Measurements from ENCODE around the gene JADE1.

The JADE1 gene

GRCh38 chr4:128793859-128794672 is 15.4 kb upstream of the JADE1 start:
- H3K4me3 ChIP-seq (ENCODE audit: low read depth, low read length) = no peak overlapping the region
- no peak for TF ChIP-seq CTCF (IDR thresholded peaks at IDR 0.05; ENCODE audit: borderline replicate concordance, insufficient read depth, low read depth, low read length)

- TF ChIP-seq CTCF (IDR thresholded peaks at IDR 0.05; ENCODE audit: borderline replicate concordance, insufficient read depth, low read depth, low read length) = no peak
- H3K4me3 ChIP-seq (ENCODE audit: low read depth, low read length) = no peak overlapping the region
Observed at GRCh38 chr4:128796934-128797333, 12.6 kb upstream of the JADE1 start.

GRCh38 chr4:128800284-128800683 is 9.2 kb upstream of the JADE1 start:
- TF ChIP-seq CTCF (IDR thresholded peaks at IDR 0.05; ENCODE audit: borderline replicate concordance, insufficient read depth, low read depth, low read length) = no peak
- H3K4me3 ChIP-seq (ENCODE audit: low read depth, low read length) = no peak overlapping the region

GRCh38 chr4:128800701-128801284 is 8.7 kb upstream of the JADE1 start:
- no peak overlapping the region for H3K4me3 ChIP-seq (ENCODE audit: low read depth, low read length)
- TF ChIP-seq CTCF (IDR thresholded peaks at IDR 0.05; ENCODE audit: borderline replicate concordance, insufficient read depth, low read depth, low read length) = no peak

GRCh38 chr4:128802680-128803628 is 6.5 kb upstream of the JADE1 start:
- TF ChIP-seq CTCF (IDR thresholded peaks at IDR 0.05; ENCODE audit: borderline replicate concordance, insufficient read depth, low read depth, low read length) = no peak
- H3K4me3 ChIP-seq (ENCODE audit: low read depth, low read length) = no peak overlapping the region

GRCh38 chr4:128803783-128804182 is 5.7 kb upstream of the JADE1 start:
- no peak overlapping the region for H3K4me3 ChIP-seq (ENCODE audit: low read depth, low read length)
- TF ChIP-seq CTCF (IDR thresholded peaks at IDR 0.05; ENCODE audit: borderline replicate concordance, insufficient read depth, low read depth, low read length) = no peak

Measured in GM12875 (cell line).